Measurements from ENCODE around the gene RBM23.

DNA sequence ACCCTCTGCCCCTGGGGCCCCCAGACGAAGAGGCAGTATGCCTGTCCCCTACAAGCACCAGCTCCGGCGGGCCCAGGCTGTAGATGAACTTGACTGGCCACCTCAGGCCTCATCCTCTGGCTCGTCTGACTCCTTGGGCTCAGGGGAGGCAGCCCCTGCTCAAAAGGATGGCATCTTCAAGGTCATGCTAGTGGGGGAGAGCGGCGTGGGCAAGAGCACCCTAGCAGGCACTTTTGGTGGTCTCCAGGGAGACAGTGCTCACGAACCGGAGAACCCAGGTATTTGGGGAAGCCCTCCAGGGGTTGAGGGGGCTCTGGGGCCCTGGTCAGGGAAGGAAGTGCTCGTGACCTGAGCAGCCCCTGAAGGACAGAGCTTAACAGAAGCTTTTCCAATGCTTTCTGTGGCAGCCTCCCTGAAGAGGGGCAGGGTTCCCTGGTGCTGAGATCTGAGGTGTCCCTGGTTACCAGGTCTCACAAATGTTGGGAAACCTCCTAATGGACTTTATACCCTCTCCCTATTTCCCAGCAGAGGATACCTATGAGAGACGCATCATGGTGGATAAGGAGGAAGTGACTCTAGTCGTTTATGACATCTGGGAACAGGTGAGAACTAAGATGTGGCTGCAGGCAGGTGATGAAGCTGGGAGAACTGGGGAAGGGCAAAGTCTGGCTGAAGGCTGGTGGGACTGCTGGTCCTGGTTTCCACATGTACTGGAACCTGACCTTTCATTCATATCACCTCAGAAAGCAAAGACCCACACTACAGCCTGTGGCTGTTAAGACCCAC lies 34.0 kb downstream of the RBM23 start:
- TF ChIP-seq, protein P1, sequence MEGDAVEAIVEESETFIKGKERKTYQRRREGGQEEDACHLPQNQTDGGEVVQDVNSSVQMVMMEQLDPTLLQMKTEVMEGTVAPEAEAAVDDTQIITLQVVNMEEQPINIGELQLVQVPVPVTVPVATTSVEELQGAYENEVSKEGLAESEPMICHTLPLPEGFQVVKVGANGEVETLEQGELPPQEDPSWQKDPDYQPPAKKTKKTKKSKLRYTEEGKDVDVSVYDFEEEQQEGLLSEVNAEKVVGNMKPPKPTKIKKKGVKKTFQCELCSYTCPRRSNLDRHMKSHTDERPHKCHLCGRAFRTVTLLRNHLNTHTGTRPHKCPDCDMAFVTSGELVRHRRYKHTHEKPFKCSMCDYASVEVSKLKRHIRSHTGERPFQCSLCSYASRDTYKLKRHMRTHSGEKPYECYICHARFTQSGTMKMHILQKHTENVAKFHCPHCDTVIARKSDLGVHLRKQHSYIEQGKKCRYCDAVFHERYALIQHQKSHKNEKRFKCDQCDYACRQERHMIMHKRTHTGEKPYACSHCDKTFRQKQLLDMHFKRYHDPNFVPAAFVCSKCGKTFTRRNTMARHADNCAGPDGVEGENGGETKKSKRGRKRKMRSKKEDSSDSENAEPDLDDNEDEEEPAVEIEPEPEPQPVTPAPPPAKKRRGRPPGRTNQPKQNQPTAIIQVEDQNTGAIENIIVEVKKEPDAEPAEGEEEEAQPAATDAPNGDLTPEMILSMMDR (IDR thresholded peaks at IDR 0.05; ENCODE audit: poor library complexity, severe bottlenecking): no peak
- no peak for TF ChIP-seq SMC3 (conservative IDR thresholded peaks at IDR 0.05; ENCODE audit: poor library complexity)
- no peak for TF ChIP-seq EZH2 (IDR thresholded peaks at IDR 0.05; ENCODE audit: borderline replicate concordance, insufficient read depth, low read length, poor library complexity, severe bottlenecking)
- TF ChIP-seq POLR2AphosphoS5 (IDR thresholded peaks at IDR 0.05): no peak
- no peak for TF ChIP-seq TAF1 (IDR thresholded peaks at IDR 0.05; ENCODE audit: low read depth)
- no peak for TF ChIP-seq RAD21 (conservative IDR thresholded peaks at IDR 0.05)
- TF ChIP-seq, protein P2, sequence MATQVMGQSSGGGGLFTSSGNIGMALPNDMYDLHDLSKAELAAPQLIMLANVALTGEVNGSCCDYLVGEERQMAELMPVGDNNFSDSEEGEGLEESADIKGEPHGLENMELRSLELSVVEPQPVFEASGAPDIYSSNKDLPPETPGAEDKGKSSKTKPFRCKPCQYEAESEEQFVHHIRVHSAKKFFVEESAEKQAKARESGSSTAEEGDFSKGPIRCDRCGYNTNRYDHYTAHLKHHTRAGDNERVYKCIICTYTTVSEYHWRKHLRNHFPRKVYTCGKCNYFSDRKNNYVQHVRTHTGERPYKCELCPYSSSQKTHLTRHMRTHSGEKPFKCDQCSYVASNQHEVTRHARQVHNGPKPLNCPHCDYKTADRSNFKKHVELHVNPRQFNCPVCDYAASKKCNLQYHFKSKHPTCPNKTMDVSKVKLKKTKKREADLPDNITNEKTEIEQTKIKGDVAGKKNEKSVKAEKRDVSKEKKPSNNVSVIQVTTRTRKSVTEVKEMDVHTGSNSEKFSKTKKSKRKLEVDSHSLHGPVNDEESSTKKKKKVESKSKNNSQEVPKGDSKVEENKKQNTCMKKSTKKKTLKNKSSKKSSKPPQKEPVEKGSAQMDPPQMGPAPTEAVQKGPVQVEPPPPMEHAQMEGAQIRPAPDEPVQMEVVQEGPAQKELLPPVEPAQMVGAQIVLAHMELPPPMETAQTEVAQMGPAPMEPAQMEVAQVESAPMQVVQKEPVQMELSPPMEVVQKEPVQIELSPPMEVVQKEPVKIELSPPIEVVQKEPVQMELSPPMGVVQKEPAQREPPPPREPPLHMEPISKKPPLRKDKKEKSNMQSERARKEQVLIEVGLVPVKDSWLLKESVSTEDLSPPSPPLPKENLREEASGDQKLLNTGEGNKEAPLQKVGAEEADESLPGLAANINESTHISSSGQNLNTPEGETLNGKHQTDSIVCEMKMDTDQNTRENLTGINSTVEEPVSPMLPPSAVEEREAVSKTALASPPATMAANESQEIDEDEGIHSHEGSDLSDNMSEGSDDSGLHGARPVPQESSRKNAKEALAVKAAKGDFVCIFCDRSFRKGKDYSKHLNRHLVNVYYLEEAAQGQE (IDR thresholded peaks at IDR 0.05; ENCODE audit: borderline replicate concordance): no peak
- TF ChIP-seq EP300 (conservative IDR thresholded peaks at IDR 0.05; ENCODE audit: poor library complexity, severe bottlenecking): no peak
- no peak for TF ChIP-seq MXI1 (conservative IDR thresholded peaks at IDR 0.05; ENCODE audit: poor library complexity, severe bottlenecking)
